NCI-H526 treated with DMSO at 0.1 percent for 48 hours (cell line): Measurements from ENCODE around the gene ZBTB16.

ENCODE experiments used
- DNase-seq: peaks from one replicate; lab custom pipeline; 2025; lab: John Stamatoyannopoulos, UW

ZBTB16 gene

GRCh38 chr11:114152785-114153184 is 93.3 kb downstream of the ZBTB16 start:
- no peak for DNase-seq

GRCh38 chr11:114153224-114153623 is 93.7 kb downstream of the ZBTB16 start:
- DNase-seq = no peak

GRCh38 chr11:114154271-114155047 is 94.9 kb downstream of the ZBTB16 start:
- no peak for DNase-seq

- DNase-seq = no peak
Measured at GRCh38 chr11:114155116-114155515, 95.6 kb downstream of the ZBTB16 start.

GRCh38 chr11:114156131-114156581 is 96.6 kb downstream of the ZBTB16 start:
- DNase-seq = no peak

- DNase-seq = no peak
Measured at GRCh38 chr11:114156782-114157181, 97.3 kb downstream of the ZBTB16 start.

- no peak for DNase-seq
Measured at GRCh38 chr11:114157476-114158050, 98.1 kb downstream of the ZBTB16 start.

- DNase-seq = no peak
Measured at GRCh38 chr11:114158421-114158820, 98.9 kb downstream of the ZBTB16 start.

GRCh38 chr11:114158886-114159285 is 99.4 kb downstream of the ZBTB16 start:
- DNase-seq = no peak

GRCh38 chr11:114159320-114159719 is 99.8 kb downstream of the ZBTB16 start:
- no peak for DNase-seq

GRCh38 chr11:114159802-114160632 is 100.5 kb downstream of the ZBTB16 start:
- peak; percentile 99 for DNase-seq

- DNase-seq = no peak
Measured at GRCh38 chr11:114160894-114161293, 101.4 kb downstream of the ZBTB16 start.

GRCh38 chr11:114161486-114162250 is 102.2 kb downstream of the ZBTB16 start:
- no peak for DNase-seq

- DNase-seq = no peak
Measured at GRCh38 chr11:114162719-114163123, 103.2 kb downstream of the ZBTB16 start.

- no peak for DNase-seq
Measured at GRCh38 chr11:114163229-114163631, 103.7 kb downstream of the ZBTB16 start.

- no peak for DNase-seq
Measured at GRCh38 chr11:114163830-114164401, 104.4 kb downstream of the ZBTB16 start.

- DNase-seq = no peak
Measured at GRCh38 chr11:114164546-114164945, 105.0 kb downstream of the ZBTB16 start.

- no peak for DNase-seq
Measured at GRCh38 chr11:114165326-114166230, 106.1 kb downstream of the ZBTB16 start.

- no peak for DNase-seq
Measured at GRCh38 chr11:114166362-114166761, 106.9 kb downstream of the ZBTB16 start.

- no peak for DNase-seq
Measured at GRCh38 chr11:114166897-114167323, 107.4 kb downstream of the ZBTB16 start.
